HG02763 (cell line): ENCODE results near the gene ZAP70.

Experiments used
- ATAC-seq: cut with Tn5 transposase; IDR thresholded peaks from one replicate; pipeline ENCODE4 v1.9.1; 2021; ENCODE audit warnings: mild to moderate bottlenecking, moderate library complexity; ENCODE audit not compliant: unreplicated experiment

The ZAP70 gene

GRCh38 chr2:97747716-97748115, 34.3 kb downstream of the ZAP70 start:
- no peak for ATAC-seq

GRCh38 chr2:97749581-97749980, 36.2 kb downstream of the ZAP70 start:
- ATAC-seq = no peak

GRCh38 chr2:97750017-97750416, 36.6 kb downstream of the ZAP70 start:
- ATAC-seq = no peak

- ATAC-seq = no peak
Observed at GRCh38 chr2:97751752-97752151, 38.4 kb downstream of the ZAP70 start.

GRCh38 chr2:97752342-97753334, 39.3 kb downstream of the ZAP70 start:
- ATAC-seq = no peak

GRCh38 chr2:97754690-97755346, 41.4 kb downstream of the ZAP70 start:
- ATAC-seq = no peak

- ATAC-seq = no peak
Observed at GRCh38 chr2:97755491-97755890, 42.1 kb downstream of the ZAP70 start.

- no peak for ATAC-seq
Observed at GRCh38 chr2:97757062-97757461, 43.7 kb downstream of the ZAP70 start.

- no peak for ATAC-seq
Observed at GRCh38 chr2:97758131-97758705, 44.8 kb downstream of the ZAP70 start.

- ATAC-seq = no peak
Observed at GRCh38 chr2:97759727-97760407, 46.5 kb downstream of the ZAP70 start.

- ATAC-seq = no peak
Observed at GRCh38 chr2:97760480-97761049, 47.2 kb downstream of the ZAP70 start.

- ATAC-seq = no peak
Observed at GRCh38 chr2:97761192-97761591, 47.8 kb downstream of the ZAP70 start.

- no peak for ATAC-seq
Observed at GRCh38 chr2:97763176-97763845, 49.9 kb downstream of the ZAP70 start.

- no peak for ATAC-seq
Observed at GRCh38 chr2:97764559-97765263, 51.3 kb downstream of the ZAP70 start.

GRCh38 chr2:97765933-97766332, 52.6 kb downstream of the ZAP70 start:
- ATAC-seq = no peak

- no peak for ATAC-seq
Observed at GRCh38 chr2:97766567-97766966, 53.2 kb downstream of the ZAP70 start.

- no peak for ATAC-seq
Observed at GRCh38 chr2:97769308-97769707, 55.9 kb downstream of the ZAP70 start.

GRCh38 chr2:97769711-97770110, 56.3 kb downstream of the ZAP70 start:
- ATAC-seq = no peak

GRCh38 chr2:97770445-97770844, 57.1 kb downstream of the ZAP70 start:
- no peak for ATAC-seq

- no peak for ATAC-seq
Observed at GRCh38 chr2:97774425-97774824, 61.0 kb downstream of the ZAP70 start.
